OCI-M1 (cell line): Measurements from ENCODE around the gene MAST1.
"Not testable (repeated sequence)": the region's sequence is repeated elsewhere in the genome, so short reads cannot be mapped to it uniquely, and the experiment has no call there.

Source experiments
- DNase-seq: peaks from one replicate; lab custom pipeline; 2025; lab: John Stamatoyannopoulos, UW

Gene MAST1

DNA sequence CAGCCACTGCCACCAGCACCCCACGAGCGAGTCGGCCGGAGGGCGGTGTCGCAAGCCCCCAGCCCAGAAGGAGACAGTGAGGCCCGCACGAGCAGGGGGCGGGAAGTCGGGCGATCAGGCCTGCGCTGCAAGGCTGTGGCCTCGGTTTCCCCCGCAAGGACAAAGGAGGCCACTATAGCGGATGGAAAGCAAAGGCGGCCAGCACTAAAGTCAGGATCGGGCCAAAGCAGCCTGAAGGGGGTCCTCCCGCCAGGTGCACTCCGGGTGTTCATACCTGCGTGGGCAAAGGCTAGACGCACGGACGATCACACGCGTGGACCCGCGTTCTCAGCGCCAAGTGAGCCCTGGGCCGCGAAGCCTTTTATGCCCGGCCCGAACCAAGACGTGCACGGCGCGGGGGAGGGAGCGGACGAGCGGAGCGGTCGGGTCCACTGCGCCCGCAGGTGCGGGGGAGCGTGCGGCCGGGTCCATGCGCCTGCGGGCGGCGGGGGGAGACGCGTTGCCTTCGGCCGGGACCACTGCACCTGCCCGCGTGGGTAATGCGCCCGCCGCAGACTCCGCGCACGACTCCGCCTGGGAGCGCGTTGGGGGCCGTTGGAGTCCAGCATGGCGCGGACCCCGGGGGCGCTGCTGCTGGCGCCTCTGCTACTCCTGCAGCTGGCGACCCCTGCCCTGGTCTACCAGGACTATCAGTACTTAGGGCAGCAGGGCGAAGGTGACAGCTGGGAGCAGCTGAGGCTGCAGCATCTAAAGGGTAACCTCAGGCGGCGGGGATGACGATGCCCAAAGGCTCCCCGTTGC, 36.6 kb upstream of the MAST1 start, which contains the start of the genes PRDX2 and THSD8:
Gene PRDX2, minus strand, starts transcription at position 335 of the 801 bp plus-strand sequence. CDS start 539 bp downstream, outside the sequence.
Gene THSD8, plus strand, starts transcription at position 604 of the 801 bp plus-strand sequence. Its CDS starts 3 bp downstream, at position 607.
- peak; percentile 83 for DNase-seq

DNA sequence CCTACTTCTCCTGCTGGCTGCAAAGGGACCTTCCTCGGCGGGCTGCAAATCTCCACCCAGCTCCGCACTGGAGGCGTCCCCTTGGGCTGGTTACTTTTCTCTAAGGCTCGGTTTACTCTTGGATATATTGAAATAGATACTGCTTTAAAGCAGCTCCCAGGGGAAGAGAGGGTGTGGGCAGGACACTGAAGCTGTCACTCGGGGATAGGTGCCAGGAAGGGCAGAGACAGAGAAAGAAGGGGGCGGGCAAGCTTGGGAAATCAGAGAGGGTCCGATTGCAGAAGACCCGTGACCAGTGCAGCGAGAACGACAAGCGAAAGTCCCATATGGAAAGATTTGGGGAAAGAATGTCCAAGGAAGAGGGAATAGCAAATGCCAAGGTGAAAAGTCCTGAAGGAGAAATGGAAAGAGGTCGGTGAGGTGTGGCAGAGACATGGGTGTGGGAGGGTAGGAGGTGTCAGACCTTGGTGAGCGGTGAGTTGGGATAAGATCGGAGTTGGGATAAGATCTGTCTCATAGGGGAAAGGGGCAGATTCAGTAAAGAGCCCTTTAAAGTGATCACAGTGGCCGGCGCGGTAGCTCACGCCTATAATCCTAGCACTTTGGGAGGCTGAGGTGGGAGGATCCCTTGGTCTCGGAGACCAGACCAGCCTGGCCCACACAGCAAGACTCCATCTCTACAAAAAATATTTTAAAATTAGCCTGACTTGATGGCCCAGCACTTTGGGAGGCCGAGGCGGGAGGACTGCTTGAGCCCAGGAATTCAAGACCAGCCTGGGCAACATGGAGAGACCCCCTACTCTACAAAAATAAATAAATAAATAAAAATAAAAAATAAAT, 35.8 kb upstream of the MAST1 start:
- DNase-seq, result no peak

DNA sequence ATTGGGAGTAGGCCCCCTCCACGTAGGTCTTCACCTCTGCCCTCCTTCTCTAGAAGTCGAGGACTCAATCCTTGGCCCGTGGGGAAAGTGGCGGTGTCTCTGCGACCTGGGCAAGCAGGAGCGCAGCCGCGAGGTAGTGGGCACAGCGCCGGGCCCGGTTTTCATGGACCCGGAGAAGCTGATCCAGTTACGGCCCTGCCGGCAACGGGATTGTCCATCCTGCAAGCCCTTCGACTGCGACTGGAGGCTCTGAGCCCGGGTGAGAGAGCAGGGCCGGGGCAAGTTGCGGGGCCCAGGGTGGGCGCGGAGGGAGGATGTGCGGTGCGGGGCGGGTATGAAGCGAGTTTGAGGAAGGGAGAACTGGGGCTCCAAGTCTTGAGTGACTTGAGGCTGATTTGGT, 34.3 kb upstream of the MAST1 start:
- no peak for DNase-seq

DNA sequence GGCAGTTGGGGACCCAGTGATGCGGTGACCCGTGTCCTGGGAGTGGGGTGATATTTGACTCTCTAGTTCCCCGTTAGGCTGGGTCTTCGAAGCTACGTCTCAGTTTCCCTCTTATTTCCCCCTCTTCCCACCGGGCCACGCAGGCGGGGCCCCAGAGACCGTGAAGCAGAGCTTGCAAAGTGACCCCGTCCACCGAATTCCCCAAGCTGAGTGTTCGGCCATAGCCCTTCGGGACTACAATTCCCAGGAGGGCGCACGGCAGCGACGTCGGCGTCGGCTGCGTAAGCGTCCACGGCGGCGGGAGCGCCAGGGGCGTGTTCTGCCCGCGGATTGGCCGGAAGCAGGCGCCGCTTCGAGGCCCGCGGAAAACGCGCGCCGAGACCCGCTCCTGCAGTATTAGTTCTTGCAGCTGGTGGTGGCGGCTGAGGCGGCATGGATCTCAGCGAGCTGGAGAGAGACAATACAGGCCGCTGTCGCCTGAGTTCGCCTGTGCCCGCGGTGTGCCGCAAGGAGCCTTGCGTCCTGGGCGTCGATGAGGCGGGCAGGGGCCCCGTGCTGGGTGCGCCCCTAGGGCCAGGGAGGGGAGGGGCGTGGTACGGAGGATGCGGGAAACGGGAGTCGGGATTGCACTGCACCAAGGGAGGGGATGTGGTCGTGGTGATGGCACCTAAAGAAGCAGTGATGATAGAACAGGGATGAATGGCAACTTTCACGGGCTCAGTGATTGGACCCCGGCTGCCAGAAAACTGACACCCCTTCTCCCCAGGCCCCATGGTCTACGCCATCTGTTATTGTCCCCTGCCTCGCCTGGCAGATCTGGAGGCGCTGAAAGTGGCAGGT, 31.9 kb upstream of the MAST1 start, which contains the start of gene RNASEH2A:
Gene RNASEH2A, plus strand, starts transcription at position 343 of the 840 bp plus-strand sequence. Its CDS starts 90 bp downstream, at position 433.
- peak; percentile 89 for DNase-seq

DNA sequence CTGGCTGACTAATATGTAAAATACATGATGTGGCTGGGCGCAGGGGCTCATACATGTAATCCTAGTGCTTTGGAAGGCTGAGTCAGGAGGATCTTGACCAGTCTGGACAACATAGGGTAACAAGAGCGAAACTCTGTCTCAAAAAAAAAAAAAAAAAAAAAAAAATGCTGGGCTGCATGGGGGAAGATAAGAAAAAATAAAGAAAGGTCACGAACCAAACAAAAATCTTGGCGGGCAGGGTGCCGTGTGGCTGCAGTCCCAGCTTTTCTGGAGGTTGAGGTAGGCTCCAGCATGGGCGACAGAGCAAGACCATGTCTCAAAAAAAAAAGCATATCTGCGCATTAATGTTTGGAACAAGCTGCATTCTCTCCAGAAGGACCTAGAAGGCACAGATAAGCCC, 23.2 kb upstream of the MAST1 start:
- DNase-seq, result no peak

DNA sequence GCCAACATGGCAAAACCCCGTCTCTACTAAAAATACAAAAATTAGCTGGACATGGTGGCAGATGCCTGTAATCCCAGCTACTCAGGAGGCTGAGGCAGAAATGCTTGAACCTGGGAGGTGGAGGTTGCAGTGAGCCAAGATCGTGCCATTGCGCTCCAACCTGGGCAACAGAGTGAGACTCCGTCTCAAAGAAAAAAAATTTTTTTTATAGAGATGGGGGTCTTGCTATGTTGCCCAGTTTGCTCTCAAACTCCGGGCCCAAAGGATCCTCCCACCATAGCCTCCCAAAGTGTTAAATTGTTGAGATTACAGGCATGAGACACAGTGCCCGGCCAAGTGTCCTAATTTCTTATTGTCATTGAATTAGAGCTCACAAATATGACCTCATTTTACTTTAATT, 21.1 kb upstream of the MAST1 start:
- not testable (repeated sequence) for DNase-seq

DNA sequence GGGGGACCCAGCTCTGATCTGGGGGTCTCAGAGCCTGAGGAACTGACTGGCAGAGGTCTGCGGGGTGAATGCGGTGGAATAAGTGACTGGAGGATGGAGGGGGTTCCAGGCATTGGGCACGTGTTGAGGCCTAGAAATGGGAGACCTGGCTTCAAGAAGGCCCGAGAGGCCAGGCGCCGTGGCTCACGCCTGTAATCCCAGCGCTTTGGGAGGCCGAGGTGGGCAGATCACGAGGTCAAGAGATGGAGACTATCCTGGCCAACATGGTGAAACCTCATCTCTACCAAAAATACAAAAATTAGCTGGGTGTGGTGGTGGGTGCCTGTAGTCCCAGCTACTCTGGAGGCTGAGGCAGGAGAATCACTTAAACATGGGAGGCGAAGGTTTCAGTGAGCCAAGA, 20.5 kb upstream of the MAST1 start:
- not testable (repeated sequence) for DNase-seq

DNA sequence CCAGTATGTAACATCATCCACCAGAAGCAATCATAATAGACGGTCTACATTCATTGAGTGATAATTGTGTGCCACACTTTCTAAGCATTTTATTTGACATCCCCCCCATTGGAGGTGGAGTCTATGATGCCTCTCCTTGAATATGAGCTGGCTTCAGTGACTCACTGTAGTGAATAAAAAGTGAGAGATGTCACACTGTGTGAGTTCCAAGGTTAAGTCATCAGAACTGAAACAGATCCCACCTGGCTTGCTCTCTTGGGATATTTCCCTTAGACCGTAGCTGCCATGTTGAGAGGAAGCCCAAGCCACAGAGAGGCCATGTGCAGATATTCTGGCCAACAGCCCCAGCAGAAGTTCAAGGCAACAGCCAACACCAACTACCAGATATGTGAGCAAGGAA, 16.6 kb upstream of the MAST1 start:
- DNase-seq, result no peak

DNA sequence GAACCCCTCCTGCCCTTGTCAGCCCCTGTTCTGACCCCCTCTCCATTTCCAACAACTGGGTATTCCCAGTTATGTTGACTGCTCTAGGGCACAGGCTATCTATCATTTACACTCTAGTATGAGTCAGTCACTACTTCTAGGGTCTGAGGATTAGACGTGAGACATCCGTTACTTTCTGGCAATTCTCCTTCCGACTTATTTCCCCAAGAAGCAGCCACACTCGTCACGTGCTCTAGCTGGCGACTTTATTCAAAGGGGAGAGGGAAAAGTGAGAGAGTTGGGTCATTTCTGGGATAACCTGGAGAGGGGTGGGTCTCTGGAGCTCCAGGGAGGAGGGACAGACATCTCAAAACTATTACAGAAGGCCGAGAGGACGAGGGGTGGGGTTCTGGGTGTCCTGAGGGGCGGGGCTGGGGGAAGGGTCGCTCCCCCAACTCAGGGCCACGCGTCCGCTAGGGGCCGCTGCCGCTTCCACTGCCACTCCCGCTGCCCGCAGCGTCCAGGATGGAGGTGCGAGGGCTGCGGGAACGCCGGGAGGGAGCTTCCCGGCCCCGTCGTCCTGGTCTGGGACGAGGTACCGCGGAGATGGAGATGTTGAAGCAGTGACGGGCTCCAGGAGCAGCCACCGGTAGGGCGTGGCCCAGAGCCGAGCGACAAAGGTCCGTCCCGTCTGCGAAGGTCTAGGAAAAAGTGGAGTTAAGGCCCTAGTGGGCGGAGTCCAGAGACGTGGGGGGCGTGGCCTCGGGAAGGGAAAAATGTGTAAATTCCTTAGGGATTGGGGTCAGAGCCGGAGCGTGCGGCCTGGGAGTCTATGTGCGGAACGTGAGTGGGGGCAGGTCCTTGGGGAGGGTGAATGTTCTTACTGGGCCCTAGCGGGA, 12.8 kb upstream of the MAST1 start:
- DNase-seq, result no peak

DNA sequence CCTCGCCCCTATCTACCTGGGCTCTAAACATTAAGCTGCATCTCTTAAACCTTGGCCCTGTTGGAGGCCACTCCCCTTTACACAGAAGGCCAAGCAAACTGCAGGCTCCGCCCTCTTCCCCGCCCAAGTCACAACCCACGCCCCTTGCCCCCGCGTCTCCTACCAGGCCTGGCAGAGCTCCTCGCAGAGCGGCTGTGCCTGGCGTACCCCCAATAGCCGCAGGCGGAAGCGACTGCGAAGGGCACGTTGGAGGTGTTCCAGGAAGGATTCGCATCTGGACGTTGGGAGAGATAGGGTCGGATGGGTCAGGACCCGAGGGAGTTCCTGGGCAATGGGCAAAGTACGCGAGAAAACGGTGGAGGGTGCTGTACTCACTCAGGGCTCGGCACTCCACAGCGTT, 9.8 kb upstream of the MAST1 start:
- peak; percentile 38 for DNase-seq

DNA sequence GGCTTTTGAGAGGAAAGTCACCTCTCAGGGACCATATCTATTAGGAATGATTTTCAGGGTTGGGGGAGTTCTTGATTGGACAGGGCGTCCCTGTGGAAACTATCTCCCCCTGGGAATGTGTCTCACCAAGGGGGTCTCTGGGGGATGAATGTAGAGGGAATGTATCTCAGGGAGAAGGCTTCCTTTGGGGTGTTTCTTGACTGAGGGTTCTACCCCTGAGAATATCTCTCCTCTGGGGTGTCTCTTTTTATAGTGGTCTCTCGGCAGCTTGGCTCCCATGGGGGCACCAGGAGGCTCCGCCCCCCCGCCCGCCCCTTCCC, 4.9 kb upstream of the MAST1 start:
- no peak for DNase-seq

DNA sequence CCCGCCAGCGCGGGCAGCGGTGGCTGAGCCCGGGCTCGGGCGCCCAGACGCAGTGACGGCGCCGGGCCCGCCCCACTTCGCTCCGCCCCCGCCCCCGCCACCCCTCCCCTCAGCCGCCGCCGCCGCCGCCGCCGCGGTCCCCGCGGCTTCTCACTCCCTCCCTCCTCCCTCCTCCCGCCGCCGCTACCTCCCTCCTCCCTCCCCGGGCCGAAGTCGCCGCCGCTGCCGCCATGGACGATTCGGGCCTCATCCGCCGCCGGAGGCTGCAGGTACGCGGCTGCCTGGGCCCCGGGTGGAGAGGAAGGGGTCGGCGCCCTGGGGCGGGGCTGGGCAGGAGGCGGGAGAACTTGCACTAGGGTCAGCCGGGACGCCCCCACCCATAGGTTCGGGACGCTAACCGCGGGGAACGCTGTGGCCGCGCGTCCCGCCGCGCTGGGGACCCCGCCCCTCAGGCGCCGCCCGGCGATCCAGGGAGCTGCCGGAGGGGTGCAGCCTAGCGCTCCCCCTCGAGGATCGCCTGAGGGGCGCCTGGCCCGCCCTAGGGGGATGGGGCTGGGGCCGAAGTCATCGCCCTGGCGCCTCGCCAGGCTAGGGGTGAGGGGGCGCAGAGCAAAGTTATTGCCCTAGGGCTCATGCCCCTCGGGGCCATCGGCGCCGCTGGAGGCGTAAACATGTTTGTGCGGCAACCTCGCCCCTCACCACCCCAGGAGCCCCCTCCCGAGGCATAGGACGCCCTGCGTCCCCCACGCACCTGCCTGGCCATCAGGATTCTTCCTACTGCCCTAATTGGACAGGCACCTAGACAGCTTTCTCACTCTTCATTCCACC, 4.4 kb upstream of the MAST1 start:
- DNase-seq, result peak; percentile 20

DNA sequence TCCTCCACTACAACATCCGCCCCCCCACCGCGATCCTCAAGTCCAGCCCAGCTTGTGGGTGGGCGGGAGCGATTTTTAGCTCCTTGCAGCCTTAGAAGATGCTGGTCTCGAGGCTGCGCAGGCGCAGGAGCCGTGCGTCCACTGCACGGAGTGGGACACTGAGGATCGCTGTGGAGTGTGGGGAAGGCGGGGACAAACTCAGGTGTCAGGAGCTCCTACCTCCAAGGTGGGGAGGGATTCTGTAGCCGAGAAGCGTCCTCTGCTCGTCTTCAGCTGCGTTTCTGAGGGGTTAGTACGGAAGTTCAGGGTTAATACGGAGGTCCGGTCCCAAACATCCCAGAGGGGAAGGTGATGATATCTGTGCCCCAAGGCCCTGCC, 3.8 kb upstream of the MAST1 start, which contains the start of gene RTBDN:
Gene RTBDN, minus strand, starts transcription at position 14 of the 378 bp plus-strand sequence. CDS start 4,600 bp downstream, outside the sequence.
- DNase-seq, result no peak

DNA sequence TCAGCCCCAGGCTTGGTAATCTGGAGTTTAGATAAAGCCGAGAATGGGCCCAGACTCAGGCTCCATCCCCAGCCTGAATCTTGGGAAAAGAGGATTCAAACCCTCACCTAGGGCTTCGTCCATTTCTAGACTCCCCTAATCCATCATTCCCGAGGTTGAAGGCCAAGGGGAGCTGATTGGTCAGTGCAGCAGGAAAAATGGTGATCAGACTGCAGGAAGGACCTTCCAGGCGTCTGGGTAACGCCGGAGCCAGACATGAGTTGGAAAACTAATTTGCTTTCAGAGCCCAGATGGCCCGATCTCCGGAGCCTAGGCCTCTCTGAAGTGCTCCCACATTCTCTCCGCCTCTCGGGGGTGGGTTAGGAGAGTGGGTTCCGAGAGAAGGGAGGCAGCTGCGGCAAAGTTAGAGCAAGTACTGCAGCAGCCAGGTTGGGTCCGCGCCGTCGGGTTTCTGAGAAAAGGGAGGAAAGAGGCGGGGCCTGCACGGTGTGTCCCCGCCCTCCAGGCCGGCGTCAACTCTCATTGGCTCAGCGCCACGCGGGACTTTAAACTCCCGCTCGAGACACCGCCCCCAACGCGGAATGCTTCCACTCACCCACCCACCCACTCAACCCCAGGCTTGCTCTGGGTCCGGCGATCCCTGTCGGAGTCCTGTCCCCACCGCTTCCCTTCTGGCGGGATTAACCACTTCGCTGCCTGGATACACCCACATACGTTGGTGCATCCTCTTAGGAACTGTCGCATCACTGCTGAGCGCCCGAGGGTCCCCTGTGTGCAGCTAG, 3.1 kb upstream of the MAST1 start:
- no peak for DNase-seq

DNA sequence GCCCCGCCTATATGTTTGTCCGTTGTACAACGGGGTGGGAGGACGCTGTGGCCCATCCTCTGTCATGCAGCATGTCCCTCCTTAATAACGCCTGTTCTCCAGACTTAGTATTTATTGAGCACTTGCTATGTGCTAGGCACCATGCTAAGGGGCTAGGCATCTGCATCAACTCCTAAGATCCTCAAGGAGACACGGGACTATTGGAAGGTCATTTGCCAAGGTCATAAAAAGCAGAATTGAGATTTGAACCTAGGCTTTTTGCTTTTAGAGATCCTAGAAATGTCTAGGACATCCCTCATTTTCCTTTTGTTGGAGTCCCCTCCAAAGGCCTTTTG, 1.8 kb upstream of the MAST1 start:
- no peak for DNase-seq

DNA sequence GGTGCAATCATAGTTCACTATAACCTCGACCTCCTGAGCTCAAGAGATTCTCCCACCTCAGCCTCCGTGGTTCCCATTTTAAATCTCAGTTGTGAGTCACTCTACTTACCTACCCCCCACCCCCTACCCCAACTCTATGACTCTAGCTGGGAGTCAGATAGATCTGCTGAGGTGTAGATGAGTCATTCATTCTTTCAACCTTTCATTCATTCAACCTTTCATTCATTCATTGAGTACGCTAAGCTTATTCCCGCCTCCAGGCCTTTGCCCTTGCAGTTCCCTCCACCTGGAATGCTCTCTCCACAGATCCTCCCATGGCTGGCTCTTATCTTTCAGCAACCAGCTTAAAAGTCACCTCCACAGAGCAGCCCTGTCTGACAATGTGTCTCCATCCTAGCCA, 1.1 kb upstream of the MAST1 start:
- DNase-seq, result no peak

DNA sequence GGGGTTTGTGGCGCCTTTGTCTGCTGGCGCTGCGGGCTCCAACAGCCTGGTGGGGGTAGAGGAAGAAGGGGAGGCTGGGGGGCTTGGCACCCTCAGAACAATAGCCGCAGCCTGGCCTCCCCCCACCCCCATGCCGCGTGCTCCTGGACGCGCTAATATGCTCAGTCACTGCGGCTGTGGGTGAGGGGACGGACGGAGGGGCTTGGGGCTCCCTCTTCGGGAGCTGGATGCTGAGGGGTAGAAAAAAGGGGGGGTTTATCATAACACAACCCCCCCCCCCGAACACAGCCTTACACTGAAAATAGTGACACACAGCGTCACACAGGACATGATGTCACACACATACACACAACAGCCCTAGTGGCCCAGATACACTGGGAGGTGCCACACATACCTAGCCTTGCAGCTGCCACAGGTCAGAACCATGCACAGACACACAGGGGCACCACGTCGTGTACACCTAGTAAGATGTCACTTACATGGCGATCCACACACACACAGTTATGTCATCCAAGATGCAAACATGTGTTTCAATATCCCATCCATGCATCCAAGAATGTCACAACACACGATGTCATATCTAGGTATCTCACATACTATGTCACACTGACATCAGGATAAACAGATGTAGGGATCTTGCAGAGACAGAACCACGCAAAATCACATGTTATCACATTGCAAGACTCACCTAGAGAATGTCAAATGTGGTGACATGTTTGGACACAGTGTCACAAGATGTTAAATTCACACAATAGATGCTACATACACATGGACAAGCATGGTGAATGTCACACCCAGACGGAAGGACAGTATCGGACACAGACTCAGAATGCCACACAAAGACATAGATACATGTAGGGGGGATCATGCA, 806 bp downstream of the MAST1 start:
- no peak for DNase-seq
